ENCODE results near the gene EMC6.
A peak's percentile ranks its signal among the peaks of the same experiment; 100 is the strongest.
"Not testable (repeated sequence)": the region's sequence is repeated elsewhere in the genome, so short reads cannot be mapped to it uniquely, and the experiment has no call there.

EMC6 gene

GRCh38 chr17:3693829-3694231 is 25.2 kb downstream of the EMC6 start:
- H3K4me1 Mint-ChIP-seq (ENCODE audit: low read depth in 2 of 2), result peaks cover 20 to 23% of the 10 kb centered on the region in 2 donors
- no peaks in the 10 kb centered on the region for H3K9me3 Mint-ChIP-seq
- peak; percentile 75 for ATAC-seq (replicated peaks)
- H3K27ac Mint-ChIP-seq, result peak overlapping the region; percentile 28 to 79
- no peaks in the 10 kb centered on the region for H3K27me3 Mint-ChIP-seq
- peak overlapping the region; percentile 86 to 91 for H3K4me3 Mint-ChIP-seq
- H3K36me3 Mint-ChIP-seq (ENCODE audit: insufficient read depth), result peaks cover 17% of the 10 kb centered on the region
- peak; percentile 25 to 49 (median 45) for DNase-seq

DNA sequence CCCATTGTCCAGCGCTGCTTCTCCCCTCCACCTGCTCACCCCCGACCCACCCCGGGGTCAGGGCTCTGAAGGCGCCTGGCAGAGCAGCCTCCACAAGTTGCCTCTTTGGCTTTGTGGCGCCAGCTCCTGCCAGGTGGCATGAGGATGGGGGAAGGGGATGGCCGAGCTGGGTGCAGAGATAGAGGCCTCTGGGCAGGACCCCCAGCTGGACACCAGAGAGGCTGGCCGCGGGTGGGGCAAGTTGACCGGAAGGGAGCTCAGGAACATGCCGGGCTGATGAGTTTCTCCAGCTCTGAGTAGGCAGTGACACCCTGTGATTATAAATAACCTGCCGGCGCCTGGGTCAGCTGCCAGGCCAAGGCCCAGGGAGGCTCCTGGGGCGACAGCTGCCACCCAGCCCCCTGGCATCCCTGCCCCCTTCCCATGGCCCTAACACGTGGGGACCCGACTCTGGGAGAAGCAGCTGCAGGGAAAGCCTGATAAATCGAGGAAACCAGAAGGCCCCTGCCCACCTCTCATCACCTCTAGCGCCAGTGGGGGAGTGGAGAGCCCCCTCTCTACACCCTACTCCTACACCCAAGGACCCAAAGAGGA is 26.6 kb downstream of the EMC6 start:
- Mint-ChIP-seq H3K9me3 (no peaks in the 10 kb centered on the region), H3K4me1 (ENCODE audit: low read depth in 2 of 2) (peaks cover 17 to 23% of the 10 kb centered on the region in 2 donors), H3K27ac (peak overlapping the region; percentile 28 to 79), H3K4me3 (peak overlapping the region; percentile 86 to 91), H3K27me3 (no peaks in the 10 kb centered on the region), H3K36me3 (ENCODE audit: insufficient read depth) (peaks cover 17% of the 10 kb centered on the region)
- ATAC-seq (replicated peaks), result no peak
- DNase-seq, result no peak

GRCh38 chr17:3695723-3696411 is 27.3 kb downstream of the EMC6 start, which contains the start of gene P2RX5:
P2RX5 (minus strand) TSS chr17:3696155; CDS start chr17:3696005, 150 bp downstream.
- H3K36me3 Mint-ChIP-seq (ENCODE audit: insufficient read depth), result peaks cover 14% of the 10 kb centered on the region
- H3K4me1 Mint-ChIP-seq (ENCODE audit: low read depth in 2 of 2), result peaks cover 17 to 23% of the 10 kb centered on the region in 2 donors
- H3K27me3 Mint-ChIP-seq, result no peaks in the 10 kb centered on the region
- DNase-seq (peak; percentile 23 to 33 (median 27)), ATAC-seq (replicated peaks) (peak; percentile 61)
- H3K4me3 Mint-ChIP-seq, result peak within 1 kb of the TSS; percentile 86 to 91
- no peaks in the 10 kb centered on the region for H3K9me3 Mint-ChIP-seq
- peak within 1 kb of the TSS; percentile 28 to 79 for H3K27ac Mint-ChIP-seq

- DNase-seq (no peak), ATAC-seq (replicated peaks) (no peak)
- no peaks in the 10 kb centered on the region for H3K9me3 Mint-ChIP-seq
- H3K4me3 Mint-ChIP-seq, result peak overlapping the region in 1 of 2 donors; percentile 91
- H3K4me1 Mint-ChIP-seq (ENCODE audit: low read depth in 2 of 2), result peaks cover 16 to 23% of the 10 kb centered on the region in 2 donors
- peaks cover 11% of the 10 kb centered on the region for H3K36me3 Mint-ChIP-seq (ENCODE audit: insufficient read depth)
- peak overlapping the region in 1 of 2 donors; percentile 79 for H3K27ac Mint-ChIP-seq
- H3K27me3 Mint-ChIP-seq, result no peaks in the 10 kb centered on the region
These were observed 28.5 kb downstream of the EMC6 start for GRCh38 chr17:3697103-3697476.

DNA sequence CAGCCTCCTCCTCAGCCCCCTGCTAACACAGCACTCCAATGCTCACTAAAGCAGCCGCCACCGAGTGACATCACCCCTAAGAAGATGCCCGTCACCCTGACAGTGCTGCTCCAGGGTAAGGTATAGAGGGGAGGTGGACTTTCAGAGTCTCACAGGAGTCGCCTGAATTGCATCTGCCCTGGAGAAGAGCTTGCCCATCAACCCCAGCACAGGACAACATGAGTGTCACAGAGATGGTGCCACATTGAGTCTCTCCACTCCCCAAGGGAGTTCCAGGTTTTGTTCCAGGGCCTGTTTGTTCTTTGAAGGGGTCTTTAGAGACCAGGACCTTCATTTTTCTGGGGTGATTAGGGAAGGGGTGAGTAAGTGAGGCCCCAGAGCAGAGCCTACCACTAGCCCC is 29.5 kb downstream of the EMC6 start:
- Mint-ChIP-seq H3K4me3 (no peak overlapping the region), H3K27ac (no peak overlapping the region), H3K27me3 (no peaks in the 10 kb centered on the region), H3K36me3 (ENCODE audit: insufficient read depth) (peaks cover 11% of the 10 kb centered on the region), H3K9me3 (no peaks in the 10 kb centered on the region), H3K4me1 (ENCODE audit: low read depth in 2 of 2) (peaks cover 14 to 18% of the 10 kb centered on the region in 2 donors)
- ATAC-seq (replicated peaks) (no peak), DNase-seq (no peak)

- Mint-ChIP-seq H3K9me3 (no peaks in the 10 kb centered on the region), H3K4me1 (ENCODE audit: low read depth in 2 of 2) (peaks cover 4% of the 10 kb centered on the region in 2 donors), H3K27ac (no peak overlapping the region), H3K27me3 (no peaks in the 10 kb centered on the region), H3K36me3 (ENCODE audit: insufficient read depth) (peaks cover 9% of the 10 kb centered on the region), H3K4me3 (no peak overlapping the region)
- DNase-seq (no peak), ATAC-seq (replicated peaks) (no peak)
These were observed 31.3 kb downstream of the EMC6 start for GRCh38 chr17:3699951-3700350.

DNA sequence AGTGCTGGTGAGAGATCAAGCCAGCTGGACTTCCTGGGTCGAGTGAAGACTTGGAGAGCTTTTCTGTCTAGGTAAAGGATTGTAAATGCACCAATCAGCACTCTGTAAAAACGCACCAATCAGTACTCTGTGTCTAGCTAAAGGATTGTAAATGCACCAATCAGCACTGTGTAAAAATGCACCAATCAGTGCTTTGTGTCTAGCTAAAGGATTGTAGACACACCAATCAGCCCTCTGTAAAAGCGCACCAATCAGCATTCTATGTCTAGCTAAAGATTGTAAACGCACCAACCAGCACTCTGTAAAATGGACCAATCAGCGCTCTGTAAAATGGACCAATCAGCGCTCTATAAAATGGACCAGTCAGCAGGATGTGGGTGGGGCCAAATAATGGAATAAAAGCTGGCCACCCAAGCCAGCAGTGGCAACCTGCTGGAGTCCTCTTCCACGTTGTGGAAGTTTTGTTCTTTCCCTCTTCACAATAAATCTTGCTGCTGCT is 33.5 kb downstream of the EMC6 start:
- H3K9me3 Mint-ChIP-seq; DNase-seq; H3K4me1 Mint-ChIP-seq (ENCODE audit: low read depth in 2 of 2); H3K27ac Mint-ChIP-seq; H3K27me3 Mint-ChIP-seq; H3K4me3 Mint-ChIP-seq; ATAC-seq (replicated peaks); H3K36me3 Mint-ChIP-seq (ENCODE audit: insufficient read depth): not testable (repeated sequence)

- Mint-ChIP-seq H3K4me1 (ENCODE audit: low read depth in 2 of 2) (peaks cover 3 to 9% of the 10 kb centered on the region in 2 donors), H3K9me3 (no peaks in the 10 kb centered on the region), H3K27ac (peak overlapping the region in 1 of 2 donors; percentile 67), H3K27me3 (no peaks in the 10 kb centered on the region), H3K4me3 (no peak overlapping the region), H3K36me3 (ENCODE audit: insufficient read depth) (peaks cover 6% of the 10 kb centered on the region)
- DNase-seq (no peak), ATAC-seq (replicated peaks) (no peak)
These were observed 36.5 kb downstream of the EMC6 start for GRCh38 chr17:3704931-3705717.

DNA sequence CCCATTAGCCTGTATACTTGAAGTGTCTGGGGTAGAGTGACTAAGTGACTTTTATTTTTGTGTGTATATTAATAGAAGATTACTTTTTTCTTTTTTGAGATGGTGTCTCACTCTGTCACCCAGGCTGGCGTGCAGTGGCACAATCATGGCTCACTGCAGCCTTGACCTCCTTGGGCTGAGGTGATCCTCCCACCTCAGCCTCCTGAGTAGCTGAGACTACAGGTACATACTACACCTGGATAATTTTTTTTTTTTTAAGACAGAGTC is 37.0 kb downstream of the EMC6 start:
- H3K27me3 Mint-ChIP-seq; ATAC-seq (replicated peaks); H3K4me3 Mint-ChIP-seq; H3K27ac Mint-ChIP-seq; DNase-seq; H3K9me3 Mint-ChIP-seq; H3K4me1 Mint-ChIP-seq (ENCODE audit: low read depth in 2 of 2); H3K36me3 Mint-ChIP-seq (ENCODE audit: insufficient read depth): not testable (repeated sequence)

DNA sequence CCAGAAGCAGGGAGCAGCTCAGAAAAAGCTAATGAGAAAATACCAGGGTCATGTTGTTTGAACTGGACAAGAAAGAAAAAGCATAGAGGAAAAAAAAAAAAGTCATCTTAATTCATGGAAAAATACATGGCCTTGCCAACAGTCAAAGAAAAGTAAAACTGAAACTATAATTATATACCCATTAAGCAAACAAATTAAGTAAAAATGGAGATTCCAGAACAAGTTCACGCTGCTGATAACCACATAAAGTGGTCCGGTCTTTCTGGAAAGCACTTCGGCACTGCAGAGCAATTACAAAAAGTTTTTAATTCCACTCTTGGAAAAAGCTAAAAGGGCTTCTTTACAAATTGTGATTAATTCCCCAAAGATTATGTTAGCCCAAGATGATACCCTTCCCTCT is 39.8 kb downstream of the EMC6 start:
- no peak for ATAC-seq (replicated peaks)

GRCh38 chr17:3710951-3711383 is 42.4 kb downstream of the EMC6 start:
- Mint-ChIP-seq H3K27me3 (no peaks in the 10 kb centered on the region), H3K36me3 (ENCODE audit: insufficient read depth) (peaks cover 25% of the 10 kb centered on the region), H3K4me3 (peak overlapping the region; percentile 60 to 64), H3K27ac (peak overlapping the region; percentile 62 to 75), H3K4me1 (ENCODE audit: low read depth in 2 of 2) (peaks cover 28 to 29% of the 10 kb centered on the region in 2 donors), H3K9me3 (no peaks in the 10 kb centered on the region)
- DNase-seq (peak; percentile 65 to 72 (median 70)), ATAC-seq (replicated peaks) (peak; percentile 94)

More for the DNA sequence above, 39.8 kb downstream of the EMC6 start:
- Mint-ChIP-seq H3K4me3 (no peak overlapping the region), H3K27me3 (no peaks in the 10 kb centered on the region), H3K27ac (no peak overlapping the region), H3K36me3 (ENCODE audit: insufficient read depth) (peaks cover 11% of the 10 kb centered on the region), H3K4me1 (ENCODE audit: low read depth in 2 of 2) (peaks cover 24 to 26% of the 10 kb centered on the region in 2 donors), H3K9me3 (no peaks in the 10 kb centered on the region)
- DNase-seq, result no peak

- H3K27ac Mint-ChIP-seq, result peak overlapping the region; percentile 62 to 75
- no peaks in the 10 kb centered on the region for H3K9me3 Mint-ChIP-seq
- H3K27me3 Mint-ChIP-seq, result no peaks in the 10 kb centered on the region
- ATAC-seq (replicated peaks) (peak; percentile 5), DNase-seq (peak in 1 of 3 experiments; percentile 21)
- H3K4me1 Mint-ChIP-seq (ENCODE audit: low read depth in 2 of 2), result peaks cover 31 to 34% of the 10 kb centered on the region in 2 donors
- peak overlapping the region; percentile 59 to 71 for H3K4me3 Mint-ChIP-seq
- H3K36me3 Mint-ChIP-seq (ENCODE audit: insufficient read depth), result peaks cover 38% of the 10 kb centered on the region
These were observed 44.3 kb downstream of the EMC6 start for GRCh38 chr17:3712811-3713463.

- H3K4me1 Mint-ChIP-seq (ENCODE audit: low read depth in 2 of 2), result peaks cover 29 to 32% of the 10 kb centered on the region in 2 donors
- no peak for ATAC-seq (replicated peaks)
- peaks cover 56% of the 10 kb centered on the region for H3K36me3 Mint-ChIP-seq (ENCODE audit: insufficient read depth)
- H3K4me3 Mint-ChIP-seq, result peak overlapping the region in 1 of 2 donors; percentile 18
- DNase-seq, result no peak
- H3K9me3 Mint-ChIP-seq, result no peaks in the 10 kb centered on the region
- H3K27ac Mint-ChIP-seq, result no peak overlapping the region
- no peaks in the 10 kb centered on the region for H3K27me3 Mint-ChIP-seq
These were observed 46.7 kb downstream of the EMC6 start for GRCh38 chr17:3715296-3715695.
